AG08395 (cell line): ENCODE measurements around the gene ERC2.

Experiments used
- DNase-seq: peaks from one replicate; pipeline ENCODE4 v3.0.0; 2012; ENCODE audit warnings: mixed read lengths, low spot score

Gene ERC2

DNA sequence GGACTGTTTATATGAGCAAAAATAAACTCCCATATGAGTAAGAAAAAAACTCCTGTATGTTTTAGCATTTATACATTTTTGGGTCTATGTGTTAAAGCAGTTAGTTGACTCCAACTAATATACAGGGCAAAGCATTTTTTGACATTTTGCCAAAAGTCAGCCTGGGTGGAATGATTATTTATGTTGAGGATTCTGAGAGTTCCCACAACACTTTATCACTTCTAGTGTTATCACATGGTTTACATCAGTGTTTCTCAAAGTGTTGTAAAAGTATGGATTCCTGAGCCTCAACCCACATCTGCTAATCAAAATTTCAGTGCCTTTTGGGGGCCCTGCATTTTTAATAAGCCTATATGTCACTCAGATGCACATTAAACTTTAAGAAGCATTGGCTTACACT lies 643.9 kb downstream of the ERC2 start:
- no peak for DNase-seq

DNA sequence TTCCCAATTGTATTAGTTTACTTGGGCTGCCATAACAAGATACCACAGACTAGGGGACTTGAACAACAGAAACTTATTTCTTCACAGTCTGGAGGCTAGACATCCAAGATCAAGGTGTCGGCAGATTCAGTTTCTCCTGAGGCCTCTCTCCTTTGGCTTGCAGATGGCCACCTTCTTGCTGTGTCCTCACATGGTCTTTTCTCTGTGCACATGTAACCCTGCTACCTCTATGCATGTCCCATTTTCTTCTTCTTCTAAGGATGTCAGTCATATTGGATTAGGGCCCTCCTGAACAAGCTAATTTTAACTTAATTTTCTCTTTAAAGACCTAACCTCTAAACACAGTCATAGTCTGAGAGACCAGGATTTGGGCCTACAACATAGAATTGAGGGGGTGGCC lies 644.4 kb downstream of the ERC2 start:
- no peak for DNase-seq

DNA sequence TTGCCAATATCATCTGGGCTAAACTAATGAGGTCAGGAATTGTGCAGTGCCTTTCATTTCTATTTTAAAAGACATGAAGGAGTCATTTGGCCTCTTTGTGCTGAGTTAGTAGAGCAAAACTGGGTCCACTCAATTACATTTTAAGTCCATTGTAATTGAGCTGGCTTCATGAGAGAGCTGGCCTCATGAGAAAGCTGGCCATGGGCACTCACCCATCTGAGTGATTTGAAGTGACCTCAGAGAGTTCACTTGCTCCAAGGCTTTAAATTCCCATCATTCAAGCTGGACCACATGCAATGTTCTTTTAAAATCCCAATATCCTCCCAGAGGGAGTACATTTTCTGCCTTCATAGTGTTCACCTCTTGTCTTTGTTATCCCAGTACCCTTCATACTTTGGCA lies 645.3 kb downstream of the ERC2 start:
- DNase-seq, result no peak

DNA sequence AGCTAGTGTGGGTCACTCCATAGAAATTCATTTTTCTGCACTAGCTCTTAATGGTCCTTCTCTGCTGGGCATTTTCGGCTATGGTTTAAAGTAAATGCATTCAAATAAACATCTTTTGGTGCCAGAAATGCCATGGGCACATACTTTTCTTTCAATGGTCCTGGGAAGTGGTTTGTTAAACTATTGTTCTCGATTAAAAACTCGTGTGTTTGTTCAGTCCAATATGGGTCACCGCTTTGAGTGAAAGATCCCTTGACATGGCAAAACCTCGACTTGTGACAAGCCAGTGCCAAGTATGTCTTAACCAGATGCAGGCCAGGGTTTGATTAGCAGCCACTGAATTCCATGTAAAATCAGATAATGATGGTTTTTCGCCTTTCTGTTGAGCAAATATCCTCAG lies 649.3 kb downstream of the ERC2 start:
- no peak for DNase-seq

DNA sequence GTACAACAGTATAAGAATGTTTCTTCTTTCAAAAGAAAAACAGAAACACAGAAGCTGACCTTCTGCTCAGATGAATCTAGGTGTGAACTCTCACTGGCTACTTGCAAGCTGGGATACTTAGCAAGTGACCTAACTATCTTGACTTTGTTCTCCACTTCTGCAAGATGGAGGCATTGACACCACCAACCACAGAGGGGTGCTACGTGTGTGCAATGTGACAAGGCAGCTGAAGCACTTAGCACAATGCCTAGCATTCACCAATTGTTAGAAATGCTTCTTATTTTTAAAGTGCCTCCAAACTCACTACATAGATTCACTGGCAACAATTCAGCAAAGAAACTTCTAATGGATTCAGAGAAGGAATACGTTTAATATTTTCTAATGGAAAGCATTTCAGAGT lies 649.8 kb downstream of the ERC2 start:
- no peak for DNase-seq

DNA sequence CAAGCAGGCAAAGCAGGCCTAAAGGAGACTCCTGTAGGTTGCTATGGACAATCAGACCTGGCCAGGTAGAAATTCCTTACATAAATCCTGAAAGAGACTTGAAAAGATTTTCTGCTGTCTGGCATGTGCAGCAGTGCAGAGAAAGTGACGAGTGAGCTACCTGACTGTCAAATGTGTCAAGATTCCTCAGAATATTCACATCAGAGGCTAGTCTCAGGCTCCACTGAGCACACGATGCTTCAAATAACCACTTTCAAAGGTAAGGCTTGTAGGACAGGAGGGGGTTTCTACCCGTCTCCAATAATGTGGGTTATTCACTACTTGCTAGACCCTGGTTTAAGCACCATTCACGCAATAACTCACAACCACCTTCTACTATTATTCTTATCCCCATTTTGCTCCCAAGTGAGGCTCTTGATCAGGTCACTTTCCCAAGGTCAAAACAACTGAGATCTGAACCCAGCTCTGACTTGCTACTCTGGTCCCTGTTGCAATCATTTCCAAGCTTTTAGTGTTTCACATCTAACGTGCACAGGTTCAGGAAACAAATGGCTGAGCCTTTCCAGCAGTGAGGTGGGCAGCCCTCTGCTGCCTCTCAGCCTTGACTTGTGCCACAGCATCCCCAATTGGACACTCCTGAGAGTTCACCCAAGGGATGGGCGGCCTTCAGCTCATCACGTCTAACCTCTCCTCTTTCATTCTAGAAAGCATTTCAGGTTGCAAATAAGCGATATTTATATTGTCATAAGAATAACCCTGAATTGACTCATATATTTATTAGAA lies 651.3 kb downstream of the ERC2 start:
- DNase-seq, result no peak

DNA sequence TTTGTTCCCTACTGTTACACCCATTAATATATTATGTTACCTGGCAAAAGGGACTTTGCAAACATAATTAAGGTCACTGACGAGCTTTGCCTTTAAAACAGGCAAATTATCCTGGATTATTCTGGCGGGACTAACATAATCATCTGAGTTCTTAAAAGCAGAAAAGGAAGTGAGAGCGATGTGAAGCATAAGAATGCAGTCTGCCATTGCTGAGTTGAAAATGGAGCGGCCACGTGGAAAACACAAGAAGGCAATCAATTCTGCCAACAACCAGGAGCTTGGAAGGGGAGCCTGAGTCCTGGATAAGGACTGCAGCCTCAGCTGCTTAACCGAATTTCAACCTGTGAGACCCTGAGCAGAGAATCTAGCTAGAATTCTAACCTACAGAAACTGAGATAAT lies 653.0 kb downstream of the ERC2 start:
- no peak for DNase-seq

DNA sequence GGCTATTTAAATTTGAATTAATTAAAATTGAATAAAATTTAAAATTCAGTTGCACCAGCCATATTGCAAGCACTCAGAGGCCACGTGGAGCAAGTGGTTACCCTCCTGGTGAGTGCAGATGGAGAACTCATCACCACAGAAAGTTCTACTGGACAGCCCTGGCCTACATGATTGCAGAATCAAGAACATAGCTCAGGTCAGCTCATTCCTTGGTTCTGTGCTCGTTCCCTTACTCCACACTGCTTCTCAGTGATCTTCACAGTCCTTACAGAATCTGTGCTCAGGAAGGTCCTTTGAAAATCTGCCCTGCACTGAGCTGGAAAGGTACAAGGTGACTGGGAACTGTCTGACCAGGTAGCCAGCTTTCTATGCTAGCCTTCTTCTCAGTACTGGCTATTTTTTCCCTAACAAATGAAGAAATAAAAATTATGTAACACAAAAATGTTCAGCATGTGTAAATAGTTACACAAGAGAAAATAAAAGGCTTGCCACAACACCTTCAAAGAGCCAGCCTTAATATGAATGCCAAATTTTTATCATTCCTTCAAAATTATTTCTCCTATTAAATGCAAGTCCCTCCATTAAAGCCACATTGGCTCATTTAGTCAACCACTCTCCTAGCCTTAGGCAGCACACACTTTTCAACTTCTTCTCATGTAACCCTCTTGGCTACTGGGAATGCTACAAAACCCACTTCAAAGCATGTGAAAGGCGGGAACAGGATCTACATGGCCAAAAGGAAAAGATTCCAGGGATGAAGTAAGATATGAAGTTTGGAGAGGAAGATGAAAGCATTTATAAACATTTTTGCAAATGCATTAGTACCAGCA lies 654.8 kb downstream of the ERC2 start:
- DNase-seq, result peak; percentile 5

DNA sequence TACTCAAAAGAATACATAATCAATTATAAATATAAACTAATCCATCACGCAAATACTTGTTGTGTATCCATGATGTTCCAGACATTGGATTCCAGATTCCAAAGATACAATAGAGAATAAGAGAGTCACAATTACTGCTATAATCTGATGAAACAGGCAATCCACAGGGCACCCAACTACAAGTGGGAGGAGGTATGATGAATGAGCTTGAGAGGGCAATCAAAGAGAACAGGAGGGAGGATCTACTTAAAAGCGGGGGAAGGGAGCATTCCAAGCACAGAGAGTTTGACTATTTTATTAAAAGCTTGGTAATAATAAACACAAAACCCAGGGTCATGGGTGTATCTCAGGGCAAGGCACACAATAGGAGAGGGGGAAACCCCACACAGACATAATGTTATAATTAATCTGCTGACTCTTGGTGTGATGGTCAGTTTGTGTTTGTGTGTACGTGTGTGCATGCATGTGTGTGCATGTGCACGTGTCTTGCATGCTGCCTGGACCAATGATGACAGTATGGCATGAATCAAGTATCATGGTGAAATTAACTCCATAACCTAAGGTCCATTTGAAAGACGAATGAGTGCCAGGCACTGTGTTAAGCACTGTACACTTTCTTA lies 655.8 kb downstream of the ERC2 start:
- no peak for DNase-seq

DNA sequence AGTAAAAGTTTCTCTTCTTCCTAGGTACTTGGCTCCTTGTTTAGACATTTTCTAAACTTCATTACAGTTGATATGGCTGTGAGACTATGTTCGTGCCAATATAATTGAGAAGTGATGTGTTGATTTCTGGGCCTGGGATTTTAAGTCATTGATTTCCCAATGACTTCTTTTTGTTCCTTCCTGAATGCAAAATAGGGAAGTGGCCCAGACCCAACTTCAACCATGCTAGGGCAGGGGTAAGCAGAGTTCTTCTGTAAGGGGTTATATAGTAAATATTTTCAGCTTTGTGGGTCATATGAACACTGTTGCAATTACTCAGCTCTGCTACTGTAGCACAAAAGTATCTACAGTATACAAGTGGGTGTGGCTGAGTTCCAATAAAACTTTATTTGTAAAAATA lies 661.1 kb downstream of the ERC2 start:
- DNase-seq, result no peak

DNA sequence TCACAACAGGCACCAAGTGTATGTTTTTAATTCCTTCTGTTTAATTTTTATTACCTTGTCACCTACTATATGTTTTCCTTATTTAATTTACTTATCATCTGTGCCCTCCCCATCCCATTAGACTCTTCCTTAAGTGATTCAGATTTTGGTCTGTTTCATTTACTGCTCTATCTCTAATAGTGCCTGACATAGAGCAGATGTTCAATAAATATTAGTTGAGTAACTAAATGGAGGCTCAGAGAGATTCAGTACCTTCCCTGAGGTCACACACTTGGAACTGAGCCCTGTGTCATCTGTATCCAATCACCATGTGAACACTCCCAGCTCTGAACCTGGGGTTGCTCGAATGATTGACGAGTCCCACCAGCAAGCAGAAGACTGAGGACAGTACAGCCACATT lies 663.1 kb downstream of the ERC2 start:
- no peak for DNase-seq

DNA sequence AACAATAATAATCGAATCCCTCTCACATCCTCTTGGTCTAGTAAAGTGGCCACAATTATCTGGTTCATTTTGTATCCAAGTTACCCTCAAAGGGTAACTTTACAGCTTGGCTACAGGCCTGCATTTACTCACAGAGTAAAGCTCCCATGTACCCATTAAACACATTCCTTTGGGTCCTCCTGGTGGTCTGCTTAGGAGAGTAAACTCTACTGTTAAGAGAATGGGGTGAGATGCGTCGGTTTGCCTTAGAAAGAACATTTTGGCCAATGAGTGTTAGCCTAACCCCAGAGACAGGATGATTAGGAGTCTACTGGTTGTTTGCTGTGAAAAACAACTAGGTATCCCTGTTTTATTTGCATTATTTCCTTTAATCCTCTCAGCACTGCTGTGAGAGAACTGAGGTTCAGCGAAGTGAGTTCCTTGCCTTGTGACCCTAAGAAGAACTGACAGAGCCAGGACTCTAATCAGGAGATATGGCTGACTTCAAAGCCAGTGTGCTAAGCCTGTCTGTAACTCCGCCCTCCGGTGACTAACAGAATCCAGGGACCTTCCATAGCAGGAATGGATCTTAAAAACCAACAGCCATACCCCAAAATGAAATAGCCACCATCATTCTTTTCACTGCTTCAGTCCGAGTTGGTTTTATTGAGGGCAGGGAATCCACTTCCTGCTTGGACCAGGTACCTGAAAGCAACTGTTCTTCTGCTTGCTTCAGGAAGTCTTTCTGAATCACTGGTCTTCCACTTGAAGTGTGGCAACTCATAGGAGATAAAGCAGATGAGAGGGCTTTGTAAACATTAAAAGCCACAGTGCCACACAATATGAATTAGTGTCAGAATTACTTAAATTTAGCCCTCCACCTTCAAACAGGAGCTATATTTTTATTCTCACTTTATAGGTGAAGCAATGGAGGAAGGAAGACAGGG lies 663.8 kb downstream of the ERC2 start:
- no peak for DNase-seq

DNA sequence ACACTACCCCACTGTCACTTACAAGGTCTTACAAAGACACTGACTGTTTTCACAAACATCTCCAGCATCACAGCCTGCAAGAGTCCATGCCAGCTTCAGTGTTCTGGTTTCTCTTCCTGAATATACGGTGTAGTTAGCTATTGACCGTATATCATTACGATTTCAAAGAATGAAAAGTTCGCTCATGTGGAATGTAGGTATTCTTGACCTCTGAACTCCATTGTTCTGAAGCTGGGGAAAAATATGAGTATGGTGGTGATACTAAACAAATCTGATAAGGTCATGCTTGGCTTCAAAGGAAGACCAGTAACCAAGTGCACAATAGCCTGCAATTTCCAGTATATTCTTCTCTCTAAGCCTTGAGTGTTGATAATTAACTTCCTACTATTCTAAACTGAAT lies 665.5 kb downstream of the ERC2 start:
- no peak for DNase-seq

DNA sequence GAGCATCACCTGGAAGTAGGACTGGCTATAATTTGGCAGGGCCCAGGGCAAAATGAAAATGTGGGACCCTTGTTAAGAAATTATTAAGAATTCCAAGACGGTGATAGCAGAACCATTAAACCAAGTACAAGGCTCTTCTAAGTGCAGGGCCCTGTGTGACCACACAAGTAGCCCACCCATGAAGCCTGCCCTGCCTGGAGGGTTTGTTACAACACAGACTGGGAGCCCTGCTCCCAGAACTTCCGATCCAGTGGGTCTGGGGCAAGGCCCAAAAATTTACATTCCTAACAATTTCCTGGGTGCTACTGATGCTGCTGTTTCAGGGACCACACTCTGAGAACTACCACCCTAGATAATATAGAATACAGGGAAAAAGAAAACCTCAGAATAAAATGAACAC lies 666.6 kb downstream of the ERC2 start:
- DNase-seq, result no peak

DNA sequence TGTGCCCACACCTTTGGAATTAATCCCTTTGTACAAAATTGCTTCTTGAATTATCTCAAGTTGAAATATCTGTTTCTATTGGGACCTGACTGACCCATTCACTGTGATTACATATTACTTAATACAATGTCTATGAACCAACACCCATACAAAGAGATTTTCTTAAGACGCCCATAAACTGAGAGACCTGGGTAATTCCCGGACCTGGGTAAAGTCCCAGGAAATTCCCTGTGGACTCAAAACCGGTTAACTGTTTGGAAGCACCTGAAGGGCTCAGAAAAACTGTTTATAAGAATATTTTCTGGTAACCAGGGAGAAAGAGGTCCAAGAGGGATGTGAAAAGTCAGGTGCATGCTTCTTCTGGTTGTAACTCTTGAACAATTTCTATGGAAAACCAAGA lies 667.2 kb downstream of the ERC2 start:
- DNase-seq, result no peak

DNA sequence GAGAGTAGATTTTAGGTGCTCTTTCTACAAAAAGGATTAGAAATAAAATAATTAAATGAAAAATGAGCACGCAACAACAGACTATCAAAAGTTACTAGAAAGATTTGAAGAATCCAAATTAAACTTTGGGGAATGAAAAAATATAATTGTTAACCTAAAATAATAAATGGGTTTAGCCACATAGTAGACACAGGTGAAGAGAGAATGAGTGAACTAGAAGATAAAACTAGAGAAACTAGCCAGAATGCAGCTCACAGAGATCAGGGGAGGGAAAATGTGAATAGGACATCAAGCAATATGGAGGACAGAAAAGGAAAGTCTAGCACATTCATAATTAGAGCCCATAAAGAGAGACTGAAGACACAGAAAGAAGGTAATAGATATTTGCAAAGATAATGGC lies 670.5 kb downstream of the ERC2 start:
- DNase-seq, result no peak

DNA sequence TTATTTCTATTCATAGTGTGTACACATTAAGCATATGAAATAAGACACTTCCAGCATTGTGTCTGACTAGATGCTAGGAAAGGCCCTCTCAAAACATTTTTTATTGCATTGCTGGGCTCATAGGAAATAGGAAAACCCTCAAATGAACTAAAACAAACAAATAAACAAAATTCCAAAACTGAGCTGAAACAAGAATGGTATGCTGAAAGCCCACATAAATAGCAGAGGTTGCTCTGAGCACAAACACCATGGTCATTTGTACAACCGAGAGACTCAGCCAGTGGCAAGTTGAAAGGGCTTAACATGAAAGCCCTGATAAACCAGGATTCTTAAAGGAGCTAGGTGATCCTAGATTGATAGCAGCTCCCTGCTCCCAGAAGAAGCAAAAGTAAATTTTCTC lies 671.2 kb downstream of the ERC2 start:
- no peak for DNase-seq

DNA sequence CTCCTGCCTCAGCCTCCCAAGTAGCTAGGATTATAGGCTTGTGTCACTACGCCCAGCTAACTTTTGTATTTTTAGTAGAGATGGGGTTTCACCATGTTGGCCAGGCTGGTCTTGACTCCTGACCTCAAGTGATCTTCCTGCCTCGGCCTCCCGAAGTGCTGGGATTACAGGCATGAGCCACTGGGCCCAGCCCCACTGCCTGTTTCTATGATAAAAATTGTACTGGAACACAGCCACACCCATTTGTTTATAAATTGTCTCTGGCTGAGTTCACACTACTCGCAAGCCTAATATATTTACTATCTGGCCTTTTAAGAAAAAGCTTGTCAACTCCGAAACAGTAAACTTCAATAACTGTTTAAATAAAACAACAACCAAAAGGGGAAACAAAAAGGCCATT lies 671.7 kb downstream of the ERC2 start:
- no peak for DNase-seq

DNA sequence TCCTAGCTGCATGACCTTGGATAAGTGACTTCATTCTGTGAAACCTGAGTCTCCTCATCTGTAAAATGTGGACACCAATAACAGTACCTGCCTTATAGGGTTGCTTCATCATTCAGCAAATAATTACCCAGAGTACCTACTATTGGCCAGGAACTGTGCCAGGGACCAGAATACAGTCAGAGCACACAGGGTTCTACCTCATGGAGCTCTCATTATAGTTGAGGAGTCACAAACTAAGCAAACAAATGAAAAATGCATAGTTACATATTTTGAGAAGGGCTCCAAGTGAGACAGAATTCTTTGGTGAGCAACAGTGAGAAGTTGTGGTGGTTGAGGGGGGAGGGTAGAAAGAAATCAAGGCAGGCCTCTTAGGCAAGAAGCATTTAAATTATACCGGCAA lies 672.5 kb downstream of the ERC2 start:
- no peak for DNase-seq

DNA sequence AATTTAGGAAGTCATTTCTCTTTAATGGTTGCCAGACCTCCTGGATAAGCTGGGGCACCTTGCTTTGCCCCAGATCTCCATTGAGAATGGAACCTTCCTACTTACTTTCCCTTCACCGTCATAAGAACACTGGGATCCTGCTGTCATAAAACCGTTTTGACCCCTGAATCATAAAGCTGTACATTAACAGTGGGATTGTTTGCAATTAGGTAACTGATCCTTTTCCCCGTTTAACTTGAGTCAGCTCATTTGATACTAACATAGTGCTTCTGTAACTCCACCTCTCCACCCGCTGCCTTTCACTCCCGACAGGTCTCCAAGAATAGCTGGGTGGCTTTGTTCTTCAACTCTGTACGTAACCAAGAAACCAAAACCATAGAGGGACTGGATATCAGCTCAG lies 673.0 kb downstream of the ERC2 start:
- no peak for DNase-seq

DNA sequence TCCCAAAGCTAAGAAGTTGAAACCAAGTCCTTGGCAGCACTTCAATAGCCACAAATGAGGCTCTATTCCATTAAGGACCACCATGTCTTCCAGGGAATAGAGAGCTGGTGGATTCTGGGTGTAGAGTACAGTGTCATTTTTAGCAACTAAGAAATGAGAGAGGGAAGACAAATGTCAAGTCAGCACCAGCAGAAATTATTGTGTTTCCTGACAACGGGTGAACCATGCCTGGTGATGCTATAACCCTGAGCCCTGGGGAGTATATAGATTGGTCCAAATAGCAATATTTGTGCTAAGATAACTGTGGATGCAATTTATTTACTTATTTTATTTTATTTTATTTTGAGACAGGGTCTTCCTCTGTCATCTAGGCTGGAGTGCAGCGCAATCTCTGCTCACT lies 675.5 kb downstream of the ERC2 start:
- no peak for DNase-seq

DNA sequence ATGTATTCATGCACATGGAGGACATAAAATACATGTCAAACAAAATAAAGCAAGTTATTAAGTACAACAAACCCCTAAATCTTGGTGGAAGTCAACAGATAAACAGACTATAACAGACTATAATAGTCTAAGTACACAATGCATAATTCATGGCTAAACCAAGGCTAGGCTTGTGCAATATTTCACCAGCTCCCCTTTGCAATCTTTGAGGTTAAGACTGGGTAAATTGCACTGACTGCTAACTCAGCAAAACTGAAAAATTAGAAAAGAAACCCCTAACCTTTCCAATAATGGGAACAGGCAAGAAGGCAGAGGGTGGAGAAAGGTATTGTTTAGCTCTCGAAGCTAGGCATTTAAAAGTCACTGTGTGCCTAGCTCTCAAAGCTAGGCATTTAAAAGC lies 676.3 kb downstream of the ERC2 start:
- no peak for DNase-seq
